Measurements from ENCODE around the gene MMP28. TPM values are rescaled to one million over a fixed set of nuclear protein-coding genes. Genes with fewer than 3 reads are reported as not detected.

Gene MMP28
- total and polyA plus RNA-seq, 4 donors: 30.5 to 72.6 (median 44.3) TPM

GRCh38 chr17:35816723-35817122, 21.3 kb upstream of the MMP28 start:
- Histone ChIP-seq H3K4me1 (ENCODE audit: control insufficient read depth in 5 of 5, insufficient read depth in 5 of 5, low read length in 5 of 5) (peaks cover 1 to 9% (median 5%) of the 10 kb centered on the region in 5 donors), H3K9me3 (ENCODE audit: control insufficient read depth in 4 of 4, insufficient read depth in 3 of 4, low read length in 3 of 4) (no peaks in the 10 kb centered on the region), H3K9ac (ENCODE audit: insufficient read depth in 1 of 2, low read length in 2 of 2) (no peak overlapping the region), H3K27me3 (ENCODE audit: control insufficient read depth in 3 of 3, insufficient read depth in 3 of 3, low read length in 2 of 3) (no peaks in the 10 kb centered on the region), H3K4me3 (no peak overlapping the region), H3K27ac (ENCODE audit: low read depth in 1 of 2, low read length in 1 of 2) (no peak overlapping the region), H3K36me3 (ENCODE audit: control insufficient read depth in 4 of 4, insufficient read depth in 4 of 4, low read length in 4 of 4) (peaks cover 8 to 25% (median 10%) of the 10 kb centered on the region in 4 donors)
- ATAC-seq (ENCODE audit: insufficient read depth, low FRiP score) (no peak), DNase-seq (no peak)
- 78 to 80% methylated on average over 5 of the region's 5 CpGs for WGBS, 2 donors
- no peak for TF ChIP-seq CTCF (IDR thresholded peaks at IDR 0.05; ENCODE audit: control extremely low read depth, extremely low read depth)

- peaks cover 3 to 6% (median 4%) of the 10 kb centered on the region in 4 donors for H3K36me3 ChIP-seq (ENCODE audit: control insufficient read depth in 4 of 4, insufficient read depth in 4 of 4, low read length in 4 of 4)
Observed at GRCh38 chr17:35812456-35812855, 17.0 kb upstream of the MMP28 start.

GRCh38 chr17:35811759-35812158, 16.3 kb upstream of the MMP28 start:
- TF ChIP-seq CTCF (IDR thresholded peaks at IDR 0.05; ENCODE audit: control extremely low read depth, extremely low read depth): no peak
- H3K27me3 ChIP-seq (ENCODE audit: control insufficient read depth in 3 of 3, insufficient read depth in 3 of 3, low read length in 2 of 3): no peaks in the 10 kb centered on the region
- WGBS, 2 donors: 78 to 82% methylated on average over 6 of the region's 6 CpGs
- H3K36me3 ChIP-seq (ENCODE audit: control insufficient read depth in 4 of 4, insufficient read depth in 4 of 4, low read length in 4 of 4): peaks cover 3 to 6% (median 4%) of the 10 kb centered on the region in 4 donors
- no peak overlapping the region for H3K27ac ChIP-seq (ENCODE audit: low read depth in 1 of 2, low read length in 1 of 2)
- no peaks in the 10 kb centered on the region for H3K9me3 ChIP-seq (ENCODE audit: control insufficient read depth in 4 of 4, insufficient read depth in 3 of 4, low read length in 3 of 4)
- DNase-seq (no peak), ATAC-seq (ENCODE audit: insufficient read depth, low FRiP score) (no peak)
- no peak overlapping the region for H3K9ac ChIP-seq (ENCODE audit: insufficient read depth in 1 of 2, low read length in 2 of 2)
- peaks cover 3 to 23% (median 9%) of the 10 kb centered on the region in 5 donors for H3K4me1 ChIP-seq (ENCODE audit: control insufficient read depth in 5 of 5, insufficient read depth in 5 of 5, low read length in 5 of 5)
- H3K4me3 ChIP-seq: no peak overlapping the region

More at GRCh38 chr17:35812456-35812855, 17.0 kb upstream of the MMP28 start:
- Histone ChIP-seq H3K4me1 (ENCODE audit: control insufficient read depth in 5 of 5, insufficient read depth in 5 of 5, low read length in 5 of 5) (peaks cover 5 to 23% (median 13%) of the 10 kb centered on the region in 5 donors), H3K27ac (ENCODE audit: low read depth in 1 of 2, low read length in 1 of 2) (no peak overlapping the region), H3K9ac (ENCODE audit: insufficient read depth in 1 of 2, low read length in 2 of 2) (no peak overlapping the region), H3K27me3 (ENCODE audit: control insufficient read depth in 3 of 3, insufficient read depth in 3 of 3, low read length in 2 of 3) (no peaks in the 10 kb centered on the region), H3K4me3 (no peak overlapping the region), H3K9me3 (ENCODE audit: control insufficient read depth in 4 of 4, insufficient read depth in 3 of 4, low read length in 3 of 4) (no peaks in the 10 kb centered on the region)
- DNase-seq (no peak), ATAC-seq (ENCODE audit: insufficient read depth, low FRiP score) (no peak)
- 49 to 58% methylated on average over 5 of the region's 5 CpGs for WGBS, 2 donors
- TF ChIP-seq CTCF (IDR thresholded peaks at IDR 0.05; ENCODE audit: control extremely low read depth, extremely low read depth): no peak
